Neural cell (in vitro differentiated cells): ENCODE results near the gene CORO2A. TPM values are rescaled to one million over a fixed set of nuclear protein-coding genes. Genes with fewer than 3 reads are reported as not detected.

Source experiments
- H2AFZ ChIP-seq: fragments of 200-600, 300-800 bp; sonication (generic), shearing (Covaris generic); 2 replicates; pipeline ENCODE4 v1.6.0; 2014; ENCODE audit warnings: low read depth, mild to moderate bottlenecking, antibody characterized with exemption, low read length, moderate library complexity
- H3F3A ChIP-seq: fragments of 200-600 bp; shearing (Covaris generic); 2 replicates; pipeline ENCODE4 v1.6.1; 2016; ENCODE audit warnings: mild to moderate bottlenecking, moderate library complexity, mixed read lengths, antibody characterized with exemption, low read length; ENCODE audit not compliant: insufficient read depth, poor library complexity, severe bottlenecking
- H3K27ac ChIP-seq: fragments of 200-600, 300-800 bp; sonication (generic), shearing (Covaris generic); 2 replicates; pipeline ENCODE4 v1.5.1; 2014; ENCODE audit warnings: mild to moderate bottlenecking, low read length, moderate library complexity
- H3K27me3 ChIP-seq: fragments of 300-800, 200-600 bp; sonication (generic), shearing (Covaris generic); 2 replicates; pipeline ENCODE4 v1.6.0; 2014; ENCODE audit warnings: mild to moderate bottlenecking, low read depth, low read length, moderate library complexity; ENCODE audit not compliant: insufficient read depth
- H3K36me3 ChIP-seq: fragments of 300-800, 200-600 bp; sonication (generic), shearing (Covaris generic); 2 replicates; pipeline ENCODE4 v1.5.1; 2014; ENCODE audit warnings: mild to moderate bottlenecking, antibody characterized with exemption, low read length, moderate library complexity; ENCODE audit not compliant: insufficient read depth
- H3K4me2 ChIP-seq: fragments of 300-800, 200-600 bp; sonication (generic), shearing (Covaris generic); 2 replicates; pipeline ENCODE4 v1.6.0; 2014; ENCODE audit warnings: mild to moderate bottlenecking, low read length
- H3K4me3 ChIP-seq: fragments of 300-800, 200-600 bp; sonication (generic), shearing (Covaris generic); 2 replicates; pipeline ENCODE4 v1.5.1; 2014; ENCODE audit warnings: mild to moderate bottlenecking, low read length, moderate library complexity
- H3K79me2 ChIP-seq: fragments of 200-600 bp; shearing (Covaris generic); replicated peaks from 2 replicates; pipeline ENCODE4 v1.6.0; 2014; ENCODE audit warnings: mild to moderate bottlenecking, low read length, moderate library complexity; ENCODE audit not compliant: insufficient read depth
- H3K9ac ChIP-seq: fragments of 300-800, 200-600 bp; sonication (generic), shearing (Covaris generic); 2 replicates; pipeline ENCODE4 v1.6.1; 2016; ENCODE audit warnings: mild to moderate bottlenecking, low read length, mixed read lengths
- H3K9me2 ChIP-seq: fragments of 200-600 bp; shearing (Covaris generic); 2 replicates; pipeline ENCODE4 v1.6.1; 2016; ENCODE audit warnings: mild to moderate bottlenecking, low read length, mixed read lengths; ENCODE audit not compliant: insufficient read depth
- H3K9me3 ChIP-seq: fragments of 200-600, 300-800 bp; sonication (generic), shearing (Covaris generic); 2 replicates; pipeline ENCODE4 v1.6.1; 2016; ENCODE audit warnings: mild to moderate bottlenecking, mixed run types, low read length, moderate library complexity, mixed read lengths
- H4K20me1 ChIP-seq: fragments of 200-600 bp; shearing (Covaris generic); 2 replicates; pipeline ENCODE4 v1.6.1; 2016; ENCODE audit warnings: mild to moderate bottlenecking, mixed run types; ENCODE audit not compliant: insufficient read depth
- CTCF ChIP-seq: fragments of 450-650 bp; IDR thresholded peaks from 2 replicates; pipeline ENCODE4 v1.5.1; 2014; ENCODE audit warnings: antibody characterized with exemption, mild to moderate bottlenecking, moderate library complexity; ENCODE audit not compliant: poor library complexity, severe bottlenecking
- EP300 ChIP-seq: fragments of 450-650 bp; conservative IDR thresholded peaks from 2 replicates; pipeline ENCODE4 v1.6.1; 2014; ENCODE audit warnings: antibody characterized with exemption, mild to moderate bottlenecking, moderate library complexity; ENCODE audit not compliant: poor library complexity, severe bottlenecking
- EZH2 ChIP-seq: fragments of 200-600, 300-800 bp; shearing (Covaris generic), sonication (generic); IDR thresholded peaks from 2 replicates; pipeline ENCODE4 v1.6.1; 2014; ENCODE audit warnings: antibody characterized with exemption, low read length, borderline replicate concordance, mild to moderate bottlenecking; ENCODE audit not compliant: insufficient read depth, poor library complexity, severe bottlenecking
- MXI1 ChIP-seq: fragments of 450-650 bp; conservative IDR thresholded peaks from 2 replicates; pipeline ENCODE4 v1.6.1; 2014; ENCODE audit warnings: antibody characterized with exemption, mild to moderate bottlenecking; ENCODE audit not compliant: poor library complexity, severe bottlenecking
- POLR2AphosphoS5 ChIP-seq: IDR thresholded peaks from 2 replicates; pipeline ENCODE4 v1.6.1; 2012
- RAD21 ChIP-seq: fragments of 450-650 bp; conservative IDR thresholded peaks from 2 replicates; pipeline ENCODE4 v1.6.1; 2014; ENCODE audit warnings: antibody characterized with exemption, mild to moderate bottlenecking, moderate library complexity
- REST ChIP-seq: IDR thresholded peaks from 2 replicates; pipeline ENCODE4 v1.6.1; 2012; ENCODE audit warnings: borderline replicate concordance
- SMC3 ChIP-seq: fragments of 450-650 bp; conservative IDR thresholded peaks from 2 replicates; pipeline ENCODE4 v1.6.1; 2014; ENCODE audit warnings: antibody characterized with exemption, mild to moderate bottlenecking, moderate library complexity; ENCODE audit not compliant: poor library complexity
- TAF1 ChIP-seq: IDR thresholded peaks from 2 replicates; pipeline ENCODE4 v1.6.1; 2012; ENCODE audit warnings: low read depth
- polyA plus RNA-seq: library from polyadenylated mRNA; depleted of rRNA; stranded (reverse); fragments of >200 nt; gene quantifications from 2 replicates; pipeline ENCODE4 v1.2.3, GENCODE V29; 2014

CORO2A gene
- polyA plus RNA-seq, 1 donor from 2014 or later: 1.9 TPM

GRCh38 chr9:98105006-98105405, 87.4 kb downstream of the CORO2A start:
- Histone ChIP-seq H3K9me2 (no peaks in the 10 kb centered on the region), H3K27me3 (no peaks in the 10 kb centered on the region), H3K4me2 (no peak overlapping the region), H3K4me3 (no peak overlapping the region), H3K27ac (no peak overlapping the region), H2AFZ (no peak overlapping the region), H3K36me3 (no peaks in the 10 kb centered on the region), H3F3A (no peaks in the 10 kb centered on the region), H4K20me1 (no peaks in the 10 kb centered on the region), H3K9ac (no peak overlapping the region), H3K9me3 (no peaks in the 10 kb centered on the region), H3K79me2 (no peaks in the 10 kb centered on the region)
- TF ChIP-seq CTCF (no peak), EZH2 (no peak), RAD21 (no peak)

- H3K27me3 ChIP-seq: no peaks in the 10 kb centered on the region
- no peaks in the 10 kb centered on the region for H3K9me2 ChIP-seq
- H2AFZ ChIP-seq: no peak overlapping the region
- H3F3A ChIP-seq: no peaks in the 10 kb centered on the region
- H3K27ac ChIP-seq: no peak overlapping the region
- H3K4me3 ChIP-seq: no peak overlapping the region
- no peak overlapping the region for H3K4me2 ChIP-seq
- TF ChIP-seq MXI1: no peak
- TF ChIP-seq POLR2AphosphoS5: no peak
- no peak for TF ChIP-seq TAF1
- TF ChIP-seq REST: no peak
- no peak for TF ChIP-seq EZH2
- no peak for TF ChIP-seq CTCF
- no peak for TF ChIP-seq SMC3
- TF ChIP-seq RAD21: no peak
- TF ChIP-seq EP300: no peak
- no peaks in the 10 kb centered on the region for H3K9me3 ChIP-seq
- no peak overlapping the region for H3K9ac ChIP-seq
- H3K36me3 ChIP-seq: no peaks in the 10 kb centered on the region
- H3K79me2 ChIP-seq: no peaks in the 10 kb centered on the region
- H4K20me1 ChIP-seq: no peaks in the 10 kb centered on the region
These were observed 88.0 kb downstream of the CORO2A start for GRCh38 chr9:98104445-98104881.
